IMR-90 (cell line): ENCODE data around the gene MEF2A. TPM values are rescaled to one million over a fixed set of nuclear protein-coding genes. Genes with fewer than 3 reads are reported as not detected.

Experiments used
- ATAC-seq: fragments of 200-7000 bp; cut with Tn5 transposase; 2 replicates; pipeline ENCODE4 v1.9.1; 2020; ENCODE audit warnings: low read depth, mild to moderate bottlenecking, moderate library complexity
- BruUV-seq: library from RNA; stranded (reverse); fragments of 400-500 nt; replicated peaks from 2 replicates; lab custom pipeline; 2021; lab: Mats Ljungman, UMichigan
- CTCF ChIA-PET: fragments of 300-600 bp; formaldehyde crosslinking; extraction: SDS; loops from one replicate; lab custom pipeline; 2021; ENCODE audit warnings: antibody characterized with exemption; lab: Yijun Ruan, JAX
- POLR2A ChIA-PET: fragments of 300-600 bp; sonication (Branson Sonifier 250); formaldehyde crosslinking; loops from one replicate; lab custom pipeline; 2022; ENCODE audit warnings: antibody characterized with exemption; ENCODE audit not compliant: unreplicated experiment; lab: Charles Lee
- DNase-seq: peaks from one replicate; pipeline ENCODE4 v3.0.0; 2013
- H2AFZ ChIP-seq: replicated peaks from 2 replicates; pipeline ENCODE3; 2013; ENCODE audit warnings: low read length, mild to moderate bottlenecking; ENCODE audit not compliant: poor library complexity
- H2AK5ac ChIP-seq: 2 replicates; pipeline ENCODE4 v1.6.1; 2013; ENCODE audit warnings: low read depth, low read length, inconsistent platforms
- H2AK9ac ChIP-seq: replicated peaks from 2 replicates; pipeline ENCODE3; 2013; ENCODE audit warnings: mild to moderate bottlenecking, low read depth, low read length, moderate library complexity; ENCODE audit not compliant: poor library complexity
- H2BK120ac ChIP-seq: 2 replicates; pipeline ENCODE4 v1.6.1; 2013; ENCODE audit warnings: low read depth, low read length, inconsistent platforms
- H2BK15ac ChIP-seq: 3 replicates; pipeline ENCODE4 v1.6.1; 2013; ENCODE audit warnings: low read depth, low read length, inconsistent platforms
- H2BK20ac ChIP-seq: 2 replicates; pipeline ENCODE4 v1.6.1; 2013; ENCODE audit warnings: low read depth, mild to moderate bottlenecking, inconsistent platforms, low read length, moderate library complexity
- H2BK5ac ChIP-seq: 2 replicates; pipeline ENCODE4 v1.6.1; 2013; ENCODE audit warnings: mild to moderate bottlenecking, low read depth, low read length, inconsistent platforms; ENCODE audit not compliant: poor library complexity, severe bottlenecking
- H3K14ac ChIP-seq: replicated peaks from 2 replicates; pipeline ENCODE4 v1.6.1; 2013; ENCODE audit warnings: low read depth, low read length, inconsistent platforms
- H3K18ac ChIP-seq: 2 replicates; pipeline ENCODE4 v1.6.1; 2013; ENCODE audit warnings: low read depth, low read length, control low read depth
- H3K23ac ChIP-seq: 2 replicates; pipeline ENCODE4 v1.6.1; 2013; ENCODE audit warnings: low read depth, low read length, inconsistent platforms
- H3K27ac ChIP-seq: 2 replicates; pipeline ENCODE4 v1.5.1; 2013; ENCODE audit warnings: mild to moderate bottlenecking, control low read depth, low read length; ENCODE audit not compliant: insufficient read depth
- H3K27me3 ChIP-seq: 2 replicates; pipeline ENCODE4 v1.6.1; 2013; ENCODE audit warnings: low read length; ENCODE audit not compliant: control insufficient read depth, insufficient read depth
- H3K36me3 ChIP-seq: 2 replicates; pipeline ENCODE4 v1.6.1; 2013; ENCODE audit warnings: low read length, mixed read lengths; ENCODE audit not compliant: control insufficient read depth, insufficient read depth
- H3K4ac ChIP-seq: 2 replicates; pipeline ENCODE4 v1.6.1; 2013; ENCODE audit warnings: low read depth, low read length, inconsistent platforms
- H3K4me1 ChIP-seq: 2 replicates; pipeline ENCODE4 v1.6.1; 2013; ENCODE audit warnings: low read length, mixed read lengths; ENCODE audit not compliant: control insufficient read depth, insufficient read depth
- H3K4me2 ChIP-seq: 2 replicates; pipeline ENCODE4 v1.6.1; 2013; ENCODE audit warnings: low read depth, mild to moderate bottlenecking, control low read depth, low read length, moderate library complexity
- H3K4me3 ChIP-seq: 2 replicates; pipeline ENCODE4 v1.5.1; 2013; ENCODE audit warnings: low read depth, mild to moderate bottlenecking, control low read depth, low read length, moderate library complexity; ENCODE audit not compliant: insufficient read depth
- H3K56ac ChIP-seq: 2 replicates; pipeline ENCODE4 v1.6.1; 2013; ENCODE audit warnings: low read length, inconsistent platforms; ENCODE audit not compliant: insufficient read depth; ENCODE audit errors: extremely low read depth
- H3K79me1 ChIP-seq, 2 experiments: 2 replicates each; pipeline ENCODE4 v1.6.1; 2013; ENCODE audit warnings: low read length in 2 of 2, inconsistent platforms in 1 of 2, low read depth in 1 of 2
- H3K9ac ChIP-seq: 2 replicates; pipeline ENCODE4 v1.6.1; 2013; ENCODE audit warnings: low read depth, low read length, control low read depth
- H3K9me1 ChIP-seq: 2 replicates; pipeline ENCODE4 v1.6.1; 2013; ENCODE audit warnings: low read length, inconsistent platforms; ENCODE audit not compliant: insufficient read depth
- H3K9me3 ChIP-seq: 2 replicates; pipeline ENCODE4 v1.6.1; 2013; ENCODE audit warnings: low read length; ENCODE audit not compliant: control insufficient read depth, insufficient read depth
- H4K20me1 ChIP-seq: 2 replicates; pipeline ENCODE4 v1.6.1; 2013; ENCODE audit warnings: low read length, inconsistent platforms; ENCODE audit not compliant: insufficient read depth
- H4K5ac ChIP-seq: 2 replicates; pipeline ENCODE4 v1.6.1; 2013; ENCODE audit warnings: mild to moderate bottlenecking, low read depth, low read length, control low read depth
- H4K8ac ChIP-seq, 2 experiments: 2 replicates each; pipeline ENCODE4 v1.6.1; 2013; ENCODE audit warnings: low read depth in 2 of 2, low read length in 2 of 2, control low read depth in 1 of 2, inconsistent platforms in 1 of 2
- H4K91ac ChIP-seq: 2 replicates; pipeline ENCODE4 v1.6.1; 2013; ENCODE audit warnings: low read depth, low read length, inconsistent platforms; ENCODE audit not compliant: insufficient read depth
- BHLHE40 ChIP-seq: fragments of 150-350 bp; IDR thresholded peaks from 2 replicates; pipeline ENCODE4 v1.6.1; 2016; ENCODE audit warnings: mild to moderate bottlenecking, low read depth, low read length
- CEBPB ChIP-seq: IDR thresholded peaks from 2 replicates; pipeline ENCODE4 v1.6.1; 2012; ENCODE audit warnings: low read depth, low read length, improper control_type of control experiment
- MAFK ChIP-seq: IDR thresholded peaks from 2 replicates; pipeline ENCODE4 v1.6.1; 2012; ENCODE audit warnings: low read depth, low read length, improper control_type of control experiment
- MAZ ChIP-seq: IDR thresholded peaks from 2 replicates; pipeline ENCODE4 v1.6.1; 2012; ENCODE audit warnings: low read depth, mild to moderate bottlenecking, low read length, improper control_type of control experiment, moderate library complexity, borderline replicate concordance
- MXI1 ChIP-seq: IDR thresholded peaks from 2 replicates; pipeline ENCODE4 v1.6.1; 2012; ENCODE audit warnings: low read depth, mild to moderate bottlenecking, low read length, moderate library complexity, borderline replicate concordance
- POLR2A ChIP-seq: IDR thresholded peaks from 2 replicates; pipeline ENCODE4 v1.6.1; 2012; ENCODE audit warnings: mild to moderate bottlenecking, low read depth, low read length
- RAD21 ChIP-seq: IDR thresholded peaks from 2 replicates; pipeline ENCODE4 v1.6.1; 2012; ENCODE audit warnings: low read length, improper control_type of control experiment
- RFX5 ChIP-seq: IDR thresholded peaks from 2 replicates; pipeline ENCODE4 v1.8.0; 2012; ENCODE audit warnings: low read depth, mild to moderate bottlenecking, low read length, moderate library complexity
- SMC3 ChIP-seq: fragments of 150-350 bp; IDR thresholded peaks from 2 replicates; pipeline ENCODE4 v1.6.1; 2016; ENCODE audit warnings: low read depth, mild to moderate bottlenecking, antibody characterized with exemption, low read length, moderate library complexity
- WGBS, 2 experiments: methylation state at CpG; one replicate each; pipeline versions ENCODE4 v1.1.5 to v1.1.7; 2013; ENCODE audit warnings: missing lambda C conversion rate in 2 of 2; ENCODE audit not compliant: insufficient read length in 1 of 2; ENCODE audit errors: extremely low coverage in 2 of 2; 5-methylcytosine and 5-hydroxymethylcytosine counted together
- dilution Hi-C: fragments of 300-500 bp; cut with HindIII; formaldehyde crosslinking; loops from one replicate; pipeline ENCODE4 v1.14.3; 2018; ENCODE audit warnings: low sequenced_read_pairs; ENCODE audit not compliant: unreplicated experiment
- in situ Hi-C: fragments of 300-500 bp; cut with MboI; formaldehyde crosslinking; loops from 3 replicates; pipeline ENCODE4 v1.14.3; 2019; ENCODE audit warnings: low sequenced_read_pairs, inconsistent platforms, mixed read lengths
- intact Hi-C: fragments of 100-400 bp; cut with micrococcal nuclease; formaldehyde crosslinking; loops from 2 replicates; pipeline ENCODE4 v1.10.0; 2022
- polyA plus RNA-seq, 3 experiments: library from polyadenylated mRNA; depleted of rRNA; stranded (reverse); fragments of >200 nt; gene quantifications; 2 replicates each; pipeline ENCODE4 v1.2.3, GENCODE V29; 2012; ENCODE audit warnings: low replicate concordance in 1 of 3
- total RNA-seq: library from RNA; depleted of rRNA; stranded (reverse); fragments of >200 nt; gene quantifications from 2 replicates; pipeline ENCODE4 v1.2.3, GENCODE V29; 2012
- TF ChIP-seq, protein P1 (sequence below): fragments of 150-350 bp; IDR thresholded peaks from 2 replicates; pipeline ENCODE4 v1.6.1; 2016; ENCODE audit warnings: low read depth, mild to moderate bottlenecking, low read length, moderate library complexity, borderline replicate concordance
- TF ChIP-seq, protein P2 (sequence below): conservative IDR thresholded peaks from 2 replicates; pipeline ENCODE4 v1.5.1; 2012; ENCODE audit warnings: mild to moderate bottlenecking, low read depth, low read length, improper control_type of control experiment

Gene MEF2A
- total and polyA plus RNA-seq, 2 of the 4 experiments (the other 2 are of a cell fraction), result 16.1 to 16.7 TPM

DNA sequence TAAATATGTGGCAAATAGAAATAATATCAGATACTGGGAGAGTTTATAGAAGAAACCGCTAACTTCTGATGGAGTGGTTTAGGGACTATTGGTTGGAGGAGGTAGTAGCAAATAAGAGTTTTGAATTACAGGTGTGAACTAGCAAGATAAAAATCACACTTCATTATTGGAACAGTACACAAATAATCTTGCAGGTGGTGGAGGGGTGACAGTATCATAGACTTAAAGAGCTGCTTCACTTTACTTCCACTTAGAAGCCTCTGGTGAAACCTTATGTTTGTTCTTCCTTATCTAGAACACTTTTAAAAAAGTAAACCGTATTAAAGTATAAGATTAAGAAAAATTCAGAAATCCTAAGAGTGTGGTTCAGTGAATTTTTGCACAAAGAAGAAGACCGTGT lies 69.4 kb downstream of the MEF2A start:
- in situ Hi-C loops, result no loop called here
- H3K36me3 ChIP-seq, result peaks cover 6% of the 10 kb centered on the region
- no peak overlapping the region for H2AK5ac ChIP-seq
- H2BK5ac ChIP-seq, result no peak overlapping the region
- ChIA-PET POLR2A (no interaction called here), CTCF (no interaction called here)
- no TSS peak for BruUV-seq
- no peak overlapping the region for H4K91ac ChIP-seq
- ATAC-seq (no peak), DNase-seq (no peak)
- H2AFZ ChIP-seq, result no peak overlapping the region
- no peaks in the 10 kb centered on the region for H3K9me1 ChIP-seq
- H3K18ac ChIP-seq, result no peak overlapping the region
- no peak overlapping the region for H2AK9ac ChIP-seq
- no peak overlapping the region for H3K14ac ChIP-seq
- H3K4me1 ChIP-seq, result peaks cover 3% of the 10 kb centered on the region; the same call in 1 of the 2 replicates
- no peak overlapping the region for H2BK15ac ChIP-seq
- H3K4me2 ChIP-seq, result no peak overlapping the region
- no peak overlapping the region for H3K4ac ChIP-seq
- H2BK20ac ChIP-seq, result no peak overlapping the region
- H3K4me3 ChIP-seq, result no peak overlapping the region
- peaks cover 12 to 33% of the 10 kb centered on the region in 2 experiments for H3K79me1 ChIP-seq
- H3K23ac ChIP-seq, result no peak overlapping the region
- 0 out of 2 replicates have a peak, but pooled peaks cover 5% of the 10 kb centered on the region for H4K20me1 ChIP-seq
- H2BK120ac ChIP-seq, result no peak overlapping the region
- no peak overlapping the region for H3K9ac ChIP-seq
- H3K27ac ChIP-seq, result no peak overlapping the region
- TF ChIP-seq POLR2A (no peak), MAZ (no peak), BHLHE40 (no peak), RAD21 (no peak), MAFK (no peak), CEBPB (no peak), RFX5 (no peak), SMC3 (no peak), MXI1 (no peak)
- TF ChIP-seq, protein P1, sequence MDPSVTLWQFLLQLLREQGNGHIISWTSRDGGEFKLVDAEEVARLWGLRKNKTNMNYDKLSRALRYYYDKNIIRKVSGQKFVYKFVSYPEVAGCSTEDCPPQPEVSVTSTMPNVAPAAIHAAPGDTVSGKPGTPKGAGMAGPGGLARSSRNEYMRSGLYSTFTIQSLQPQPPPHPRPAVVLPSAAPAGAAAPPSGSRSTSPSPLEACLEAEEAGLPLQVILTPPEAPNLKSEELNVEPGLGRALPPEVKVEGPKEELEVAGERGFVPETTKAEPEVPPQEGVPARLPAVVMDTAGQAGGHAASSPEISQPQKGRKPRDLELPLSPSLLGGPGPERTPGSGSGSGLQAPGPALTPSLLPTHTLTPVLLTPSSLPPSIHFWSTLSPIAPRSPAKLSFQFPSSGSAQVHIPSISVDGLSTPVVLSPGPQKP, result no peak
- TF ChIP-seq, protein P2, sequence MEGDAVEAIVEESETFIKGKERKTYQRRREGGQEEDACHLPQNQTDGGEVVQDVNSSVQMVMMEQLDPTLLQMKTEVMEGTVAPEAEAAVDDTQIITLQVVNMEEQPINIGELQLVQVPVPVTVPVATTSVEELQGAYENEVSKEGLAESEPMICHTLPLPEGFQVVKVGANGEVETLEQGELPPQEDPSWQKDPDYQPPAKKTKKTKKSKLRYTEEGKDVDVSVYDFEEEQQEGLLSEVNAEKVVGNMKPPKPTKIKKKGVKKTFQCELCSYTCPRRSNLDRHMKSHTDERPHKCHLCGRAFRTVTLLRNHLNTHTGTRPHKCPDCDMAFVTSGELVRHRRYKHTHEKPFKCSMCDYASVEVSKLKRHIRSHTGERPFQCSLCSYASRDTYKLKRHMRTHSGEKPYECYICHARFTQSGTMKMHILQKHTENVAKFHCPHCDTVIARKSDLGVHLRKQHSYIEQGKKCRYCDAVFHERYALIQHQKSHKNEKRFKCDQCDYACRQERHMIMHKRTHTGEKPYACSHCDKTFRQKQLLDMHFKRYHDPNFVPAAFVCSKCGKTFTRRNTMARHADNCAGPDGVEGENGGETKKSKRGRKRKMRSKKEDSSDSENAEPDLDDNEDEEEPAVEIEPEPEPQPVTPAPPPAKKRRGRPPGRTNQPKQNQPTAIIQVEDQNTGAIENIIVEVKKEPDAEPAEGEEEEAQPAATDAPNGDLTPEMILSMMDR, result no peak
- no peak overlapping the region for H4K8ac ChIP-seq
- intact Hi-C loops, result loop anchor here (10.0 kb wide), 1 partner anchor 60 kb away; no protein-coding TSS in a partner anchor
- no CpG with 5 or more reads among the region's 3 CpGs for WGBS, 2 experiments
- no peak overlapping the region for H3K56ac ChIP-seq
- dilution Hi-C loops, result no loop called here
- peaks cover 3% of the 10 kb centered on the region; the same call in 1 of the 2 replicates for H3K9me3 ChIP-seq
- H3K27me3 ChIP-seq, result no peaks in the 10 kb centered on the region
- H4K5ac ChIP-seq, result no peak overlapping the region
